RPMI7951 (cell line): ENCODE data around the gene CHMP4A. TPM values are rescaled to one million over a fixed set of nuclear protein-coding genes. Genes with fewer than 3 reads are reported as not detected.

ENCODE experiments used
- total RNA-seq: library from RNA; depleted of rRNA; stranded (reverse); fragments of >200 nt; shearing (Covaris generic); gene quantifications from 2 replicates; pipeline ENCODE4 v1.2.3, GENCODE V29; 2014; rRNA removed

Gene CHMP4A
- total RNA-seq, 1 experiment from 2014 or later: 13.5 TPM

Other genes starting within 250 kb of the CHMP4A start
- gene DHRS4L2, start 224.6 kb downstream of the CHMP4A start, total RNA-seq: 15.9 and 16.5 TPM in 2 replicates
- under 0.01 and 0.12 TPM in 2 replicates for gene CARMIL3, start 161.5 kb downstream of the CHMP4A start, total RNA-seq
- gene CPNE6, start 141.9 kb downstream of the CHMP4A start, total RNA-seq: not detected in 2 replicates
- gene PCK2, start 119.2 kb downstream of the CHMP4A start, total RNA-seq: 12.3 and 12.5 TPM in 2 replicates
- 42.9 and 57.1 TPM in 2 replicates for gene DCAF11, start 98.7 kb downstream of the CHMP4A start, total RNA-seq
- 0.60 and 1.5 TPM in 2 replicates for gene NRL, start 98.5 kb downstream of the CHMP4A start, total RNA-seq
- gene FITM1, start 82.8 kb downstream of the CHMP4A start, total RNA-seq: 0.20 TPM in 1 of 2 replicates, not detected in the other
- 294 and 310 TPM in 2 replicates for gene PSME1, start 77.3 kb downstream of the CHMP4A start, total RNA-seq
- gene EMC9, start 71.9 kb downstream of the CHMP4A start, total RNA-seq: 25.8 and 32.6 TPM in 2 replicates
- 237 and 262 TPM in 2 replicates for gene PSME2, start 66.9 kb downstream of the CHMP4A start, total RNA-seq
- 28.5 and 37.8 TPM in 2 replicates for gene RNF31, start 66.0 kb downstream of the CHMP4A start, total RNA-seq
- 39.3 and 54.4 TPM in 2 replicates for gene IRF9, start 52.2 kb downstream of the CHMP4A start, total RNA-seq
- 0.39 and 1.1 TPM in 2 replicates for gene REC8, start 41.4 kb downstream of the CHMP4A start, total RNA-seq
- gene IPO4, start 24.7 kb downstream of the CHMP4A start, total RNA-seq: 22.9 and 30.9 TPM in 2 replicates
- gene TM9SF1, start 18.0 kb downstream of the CHMP4A start, total RNA-seq: 52.5 and 69.2 TPM in 2 replicates
- not detected in 2 replicates for gene TSSK4, start 7.8 kb downstream of the CHMP4A start, total RNA-seq
- gene MDP1, start 2.6 kb upstream of the CHMP4A start, total RNA-seq: 23.3 and 26.2 TPM in 2 replicates
- 306 and 349 TPM in 2 replicates for gene NEDD8, start 18.9 kb upstream of the CHMP4A start, total RNA-seq
- gene GMPR2, start 19.4 kb upstream of the CHMP4A start, total RNA-seq: 51.2 and 52.9 TPM in 2 replicates
- gene TINF2, start 29.1 kb upstream of the CHMP4A start, total RNA-seq: 39.5 and 42.9 TPM in 2 replicates
- 0.60 and 0.78 TPM in 2 replicates for gene TGM1, start 49.7 kb upstream of the CHMP4A start, total RNA-seq
- 15.8 and 20.2 TPM in 2 replicates for gene RABGGTA, start 58.1 kb upstream of the CHMP4A start, total RNA-seq
- gene DHRS1, start 86.3 kb upstream of the CHMP4A start, total RNA-seq: 12.6 and 15.6 TPM in 2 replicates
- gene NOP9, start 86.4 kb upstream of the CHMP4A start, total RNA-seq: 10.7 and 10.8 TPM in 2 replicates
- gene CIDEB, start 94.5 kb upstream of the CHMP4A start, total RNA-seq: not detected in 2 replicates
- gene LTB4R2, start 96.7 kb upstream of the CHMP4A start, total RNA-seq: 0.72 and 0.88 TPM in 2 replicates
- 0.48 and 0.59 TPM in 2 replicates for gene LTB4R, start 98.0 kb upstream of the CHMP4A start, total RNA-seq
- not detected in 2 replicates for gene ADCY4, start 121.6 kb upstream of the CHMP4A start, total RNA-seq
- 0.60 and 1.3 TPM in 2 replicates for gene RIPK3, start 126.5 kb upstream of the CHMP4A start, total RNA-seq
- 10.6 and 13.1 TPM in 2 replicates for gene NFATC4, start 154.7 kb upstream of the CHMP4A start, total RNA-seq
- gene NYNRIN, start 185.5 kb upstream of the CHMP4A start, total RNA-seq: 0.36 and 0.39 TPM in 2 replicates
- gene CBLN3, start 216.2 kb upstream of the CHMP4A start, total RNA-seq: 0.72 and 1.3 TPM in 2 replicates
- 18.4 and 23.1 TPM in 2 replicates for gene KHNYN, start 216.5 kb upstream of the CHMP4A start, total RNA-seq
- 12.1 and 17.1 TPM in 2 replicates for gene SDR39U1, start 229.3 kb upstream of the CHMP4A start, total RNA-seq